RWPE2 (cell line): ENCODE measurements around the gene MYEOV.

ENCODE experiments used
- ATAC-seq: fragments of 200-7000 bp; cut with Tn5 transposase; 3 replicates; pipeline ENCODE4 v1.9.1; 2021; ENCODE audit warnings: low read depth
- DNase-seq: peaks from one replicate; pipeline ENCODE4 v3.0.0-alpha.2; 2020; ENCODE audit warnings: low spot score
- H3K27ac ChIP-seq: fragments of 450-650 bp; 2 replicates; pipeline ENCODE4 v1.5.1; 2017; ENCODE audit warnings: mild to moderate bottlenecking; ENCODE audit not compliant: poor library complexity, severe bottlenecking
- H3K27me3 ChIP-seq: fragments of 250-450 bp; sonication (Bioruptor Pico); 2 replicates; pipeline ENCODE4 v1.5.1; 2021; ENCODE audit warnings: mild to moderate bottlenecking, moderate library complexity; ENCODE audit not compliant: insufficient read depth, poor library complexity, severe bottlenecking
- H3K36me3 ChIP-seq: fragments of 250-450 bp; sonication (Bioruptor Pico); 2 replicates; pipeline ENCODE4 v1.5.1; 2020; ENCODE audit warnings: low read depth, mild to moderate bottlenecking, moderate library complexity
- H3K4me1 ChIP-seq: fragments of 250-450 bp; sonication (Bioruptor Pico); 2 replicates; pipeline ENCODE4 v1.5.1; 2021; ENCODE audit warnings: mild to moderate bottlenecking, moderate library complexity; ENCODE audit not compliant: insufficient read depth, poor library complexity, severe bottlenecking
- H3K4me3 ChIP-seq: fragments of 250-450 bp; sonication (Bioruptor Pico); 2 replicates; pipeline ENCODE4 v1.5.1; 2021; ENCODE audit warnings: mild to moderate bottlenecking, moderate library complexity; ENCODE audit not compliant: severe bottlenecking
- H3K9me3 ChIP-seq: fragments of 250-450 bp; sonication (Bioruptor Pico); 2 replicates; pipeline ENCODE4 v1.5.1; 2021; ENCODE audit warnings: mild to moderate bottlenecking, moderate library complexity; ENCODE audit not compliant: severe bottlenecking
- CTCF ChIP-seq: fragments of 450-650 bp; IDR thresholded peaks from one replicate; pipeline ENCODE4 v1.5.1; 2017; ENCODE audit warnings: mild to moderate bottlenecking, moderate library complexity; ENCODE audit not compliant: poor library complexity, severe bottlenecking

MYEOV gene

GRCh38 chr11:69297787-69298266 lies 3.9 kb downstream of the MYEOV start:
- Histone ChIP-seq H3K27ac (peak overlapping the region; percentile 96), H3K4me1 (peaks cover 56% of the 10 kb centered on the region), H3K36me3 (no peaks in the 10 kb centered on the region), H3K9me3 (no peaks in the 10 kb centered on the region), H3K27me3 (no peaks in the 10 kb centered on the region), H3K4me3 (no peak overlapping the region)
- no peak for TF ChIP-seq CTCF
- no peak for DNase-seq
- peak; percentile 1; the same call in 1 of the 3 replicates for ATAC-seq

GRCh38 chr11:69298267-69299022 lies 4.5 kb downstream of the MYEOV start:
- no peaks in the 10 kb centered on the region for H3K36me3 ChIP-seq
- no peak for TF ChIP-seq CTCF
- H3K9me3 ChIP-seq: no peaks in the 10 kb centered on the region
- peak; percentile 19 for ATAC-seq
- H3K27ac ChIP-seq: peak overlapping the region; percentile 96
- peaks cover 57% of the 10 kb centered on the region for H3K4me1 ChIP-seq
- no peaks in the 10 kb centered on the region for H3K27me3 ChIP-seq
- no peak overlapping the region for H3K4me3 ChIP-seq
- DNase-seq: no peak

GRCh38 chr11:69299023-69299461 lies 5.1 kb downstream of the MYEOV start:
- peaks cover 53% of the 10 kb centered on the region for H3K4me1 ChIP-seq
- no peak overlapping the region for H3K4me3 ChIP-seq
- DNase-seq (no peak), ATAC-seq (peak; percentile 7; the same call in 2 of the 3 replicates)
- H3K27ac ChIP-seq: peak overlapping the region; percentile 96
- H3K9me3 ChIP-seq: no peaks in the 10 kb centered on the region
- H3K36me3 ChIP-seq: no peaks in the 10 kb centered on the region
- no peaks in the 10 kb centered on the region for H3K27me3 ChIP-seq
- no peak for TF ChIP-seq CTCF

- Histone ChIP-seq H3K9me3 (no peaks in the 10 kb centered on the region), H3K27ac (peak overlapping the region; percentile 96), H3K4me1 (peaks cover 53% of the 10 kb centered on the region), H3K36me3 (no peaks in the 10 kb centered on the region), H3K4me3 (no peak overlapping the region), H3K27me3 (no peaks in the 10 kb centered on the region)
- no peak for TF ChIP-seq CTCF
- no peak for DNase-seq
- ATAC-seq: no peak
Observed at GRCh38 chr11:69299572-69299971, 5.6 kb downstream of the MYEOV start.
